Vagina (tissue), 2 donors: ENCODE results near the gene CCL13.

Experiments
- CTCF ChIP-seq, 3 experiments: fragments of 450-650 bp in 2 of 3; fragments of 200-600 bp in 1 of 3; sonication (generic) in 1 of 3; IDR thresholded peaks; one replicate each; pipeline ENCODE4 v1.5.1; 2017 to 2019; ENCODE audit warnings: antibody characterized with exemption in 3 of 3, mild to moderate bottlenecking in 2 of 3, moderate library complexity in 2 of 3
- POLR2AphosphoS5 ChIP-seq, 2 donors: sonication (generic); formaldehyde crosslinking; IDR thresholded peaks; one replicate each; pipeline ENCODE4 v1.9.0; 2017; ENCODE audit warnings: antibody characterized with exemption in 2 of 2, mild to moderate bottlenecking in 2 of 2, low read depth in 1 of 2; ENCODE audit not compliant: insufficient read depth in 1 of 2

GRCh38 chr17:34393401-34393800 is 37.1 kb downstream of the CCL13 start:
- no peak for TF ChIP-seq CTCF (IDR thresholded peaks at IDR 0.05)
- TF ChIP-seq POLR2AphosphoS5 (IDR thresholded peaks at IDR 0.05; ENCODE audit: insufficient read depth in 1 of 2, low read depth in 1 of 2) = no peak
